ENCODE measurements around the gene ABTB2.

Gene ABTB2

GRCh38 chr11:34341931-34342533 is 15.8 kb downstream of the ABTB2 start:
- no peak for DNase-seq (ENCODE audit: low read depth, low spot score)

- DNase-seq (ENCODE audit: low read depth, low spot score) = no peak
These were observed 16.7 kb downstream of the ABTB2 start for GRCh38 chr11:34341096-34341495.

GRCh38 chr11:34340653-34341052 is 17.2 kb downstream of the ABTB2 start:
- DNase-seq (ENCODE audit: low read depth, low spot score) = no peak

GRCh38 chr11:34339149-34340064 is 18.4 kb downstream of the ABTB2 start:
- DNase-seq (ENCODE audit: low read depth, low spot score) = no peak

- no peak for DNase-seq (ENCODE audit: low read depth, low spot score)
These were observed 20.8 kb downstream of the ABTB2 start for GRCh38 chr11:34337016-34337415.

GRCh38 chr11:34335801-34336200 is 22.0 kb downstream of the ABTB2 start:
- no peak for DNase-seq (ENCODE audit: low read depth, low spot score)

GRCh38 chr11:34335331-34335730 is 22.5 kb downstream of the ABTB2 start:
- no peak for DNase-seq (ENCODE audit: low read depth, low spot score)

- DNase-seq (ENCODE audit: low read depth, low spot score) = no peak
These were observed 24.0 kb downstream of the ABTB2 start for GRCh38 chr11:34333787-34334186.

GRCh38 chr11:34332524-34332923 is 25.3 kb downstream of the ABTB2 start:
- no peak for DNase-seq (ENCODE audit: low read depth, low spot score)

- DNase-seq (ENCODE audit: low read depth, low spot score) = no peak
These were observed 26.1 kb downstream of the ABTB2 start for GRCh38 chr11:34331736-34332135.

GRCh38 chr11:34331329-34331728 is 26.5 kb downstream of the ABTB2 start:
- no peak for DNase-seq (ENCODE audit: low read depth, low spot score)

GRCh38 chr11:34330653-34331052 is 27.2 kb downstream of the ABTB2 start:
- no peak for DNase-seq (ENCODE audit: low read depth, low spot score)

- DNase-seq (ENCODE audit: low read depth, low spot score) = no peak
These were observed 27.9 kb downstream of the ABTB2 start for GRCh38 chr11:34329876-34330275.

GRCh38 chr11:34328632-34328910 is 29.2 kb downstream of the ABTB2 start:
- DNase-seq (ENCODE audit: low read depth, low spot score) = no peak

- no peak for DNase-seq (ENCODE audit: low read depth, low spot score)
These were observed 29.8 kb downstream of the ABTB2 start for GRCh38 chr11:34327804-34328631.

GRCh38 chr11:34324466-34324865 is 33.3 kb downstream of the ABTB2 start:
- no peak for DNase-seq (ENCODE audit: low read depth, low spot score)

- no peak for DNase-seq (ENCODE audit: low read depth, low spot score)
These were observed 34.2 kb downstream of the ABTB2 start for GRCh38 chr11:34323601-34324000.

GRCh38 chr11:34318111-34319037 is 39.4 kb downstream of the ABTB2 start:
- no peak for DNase-seq (ENCODE audit: low read depth, low spot score)

GRCh38 chr11:34317666-34318065 is 40.1 kb downstream of the ABTB2 start:
- no peak for DNase-seq (ENCODE audit: low read depth, low spot score)

- no peak for DNase-seq (ENCODE audit: low read depth, low spot score)
These were observed 40.8 kb downstream of the ABTB2 start for GRCh38 chr11:34317036-34317360.

- no peak for DNase-seq (ENCODE audit: low read depth, low spot score)
These were observed 41.3 kb downstream of the ABTB2 start for GRCh38 chr11:34316347-34317035.

Data from smooth muscle cell of the brain vasculature (primary cell).